ENCODE data around the gene MAP3K3.
A peak's percentile ranks its signal among the peaks of the same experiment; 100 is the strongest.

The MAP3K3 gene

GRCh38 chr17:63646488-63646806 lies 24.2 kb downstream of the MAP3K3 start:
- Histone ChIP-seq H3K14ac (ENCODE audit: low read length) (no peak overlapping the region), H3K36me3 (ENCODE audit: control insufficient read depth in 1 of 2, insufficient read depth in 2 of 2, low read length in 2 of 2) (no peaks in the 10 kb centered on the region), H2AK5ac (ENCODE audit: low read length) (no peak overlapping the region), H4K8ac (ENCODE audit: low read depth, low read length) (no peak overlapping the region), H2BK120ac (ENCODE audit: insufficient read depth, low read length, poor library complexity) (no peak overlapping the region), H3K79me2 (ENCODE audit: control insufficient read depth, insufficient read depth, low read length, poor library complexity) (no peaks in the 10 kb centered on the region), H4K12ac (ENCODE audit: low read depth, low read length) (no peak overlapping the region), H3K4me2 (ENCODE audit: low read length) (no peak overlapping the region), H3K9ac (ENCODE audit: low read length) (no peak overlapping the region), H3K9me3 (ENCODE audit: insufficient read depth, low read depth, low read length) (no peaks in the 10 kb centered on the region), H2AFZ (ENCODE audit: insufficient read depth, low read length, poor library complexity) (no peak overlapping the region), H3K23ac (ENCODE audit: low read length) (no peak overlapping the region), H2BK12ac (ENCODE audit: low read length) (no peak overlapping the region), H3K4ac (ENCODE audit: low read depth, low read length) (no peak overlapping the region), H3K79me1 (ENCODE audit: low read length) (peaks cover 4% of the 10 kb centered on the region), H3K27ac (ENCODE audit: low read depth, low read length) (no peak overlapping the region), H4K91ac (ENCODE audit: low read depth, low read length) (no peak overlapping the region), H3K4me1 (ENCODE audit: control insufficient read depth in 1 of 2, insufficient read depth in 2 of 2, low read length in 2 of 2) (peaks cover 12 to 13% of the 10 kb centered on the region in 2 experiments), H3K18ac (ENCODE audit: low read length) (no peak overlapping the region), H2BK5ac (ENCODE audit: low read depth, low read length, poor library complexity) (no peak overlapping the region), H3K27me3 (ENCODE audit: insufficient read depth, low read length) (no peaks in the 10 kb centered on the region), H3K4me3 (ENCODE audit: low read depth, low read length) (no peak overlapping the region)
- peak in 1 of 2 donors; percentile 17 for DNase-seq
- no CpG with 5 or more reads among the region's 1 CpG for WGBS (ENCODE audit: extremely low coverage, insufficient coverage, insufficient read length)

GRCh38 chr17:63647065-63647725 lies 25.0 kb downstream of the MAP3K3 start:
- no peaks in the 10 kb centered on the region for H3K79me2 ChIP-seq (ENCODE audit: control insufficient read depth, insufficient read depth, low read length, poor library complexity)
- H3K9ac ChIP-seq (ENCODE audit: low read length): no peak overlapping the region
- H4K8ac ChIP-seq (ENCODE audit: low read depth, low read length): peak overlapping the region; percentile 30
- H4K12ac ChIP-seq (ENCODE audit: low read depth, low read length): no peak overlapping the region
- peaks cover 12 to 13% of the 10 kb centered on the region in 2 experiments for H3K4me1 ChIP-seq (ENCODE audit: control insufficient read depth in 1 of 2, insufficient read depth in 2 of 2, low read length in 2 of 2)
- no peak overlapping the region for H2BK120ac ChIP-seq (ENCODE audit: insufficient read depth, low read length, poor library complexity)
- no peak overlapping the region for H3K23ac ChIP-seq (ENCODE audit: low read length)
- H3K27ac ChIP-seq (ENCODE audit: low read depth, low read length): peak overlapping the region; percentile 76
- no peaks in the 10 kb centered on the region for H3K27me3 ChIP-seq (ENCODE audit: insufficient read depth, low read length)
- H2AK5ac ChIP-seq (ENCODE audit: low read length): peak overlapping the region; percentile 58
- H3K4me3 ChIP-seq (ENCODE audit: low read depth, low read length): no peak overlapping the region
- H2BK5ac ChIP-seq (ENCODE audit: low read depth, low read length, poor library complexity): no peak overlapping the region
- DNase-seq: peak; percentile 26 to 59
- H3K4ac ChIP-seq (ENCODE audit: low read depth, low read length): no peak overlapping the region
- no peak overlapping the region for H2AFZ ChIP-seq (ENCODE audit: insufficient read depth, low read length, poor library complexity)
- H3K9me3 ChIP-seq (ENCODE audit: insufficient read depth, low read depth, low read length): no peaks in the 10 kb centered on the region
- no peak overlapping the region for H4K91ac ChIP-seq (ENCODE audit: low read depth, low read length)
- H3K36me3 ChIP-seq (ENCODE audit: control insufficient read depth in 1 of 2, insufficient read depth in 2 of 2, low read length in 2 of 2): no peaks in the 10 kb centered on the region
- peak overlapping the region; percentile 48 for H2BK12ac ChIP-seq (ENCODE audit: low read length)
- H3K18ac ChIP-seq (ENCODE audit: low read length): no peak overlapping the region
- H3K4me2 ChIP-seq (ENCODE audit: low read length): peak overlapping the region; percentile 37
- H3K79me1 ChIP-seq (ENCODE audit: low read length): peaks cover 4% of the 10 kb centered on the region
- H3K14ac ChIP-seq (ENCODE audit: low read length): no peak overlapping the region
- WGBS (ENCODE audit: extremely low coverage, insufficient coverage, insufficient read length): no CpG with 5 or more reads among the region's 4 CpGs

- Histone ChIP-seq H3K18ac (ENCODE audit: low read length) (no peak overlapping the region), H4K8ac (ENCODE audit: low read depth, low read length) (no peak overlapping the region), H2BK120ac (ENCODE audit: insufficient read depth, low read length, poor library complexity) (no peak overlapping the region), H3K4me2 (ENCODE audit: low read length) (peak overlapping the region; percentile 4), H4K91ac (ENCODE audit: low read depth, low read length) (no peak overlapping the region), H3K23ac (ENCODE audit: low read length) (no peak overlapping the region), H3K9me3 (ENCODE audit: insufficient read depth, low read depth, low read length) (no peaks in the 10 kb centered on the region), H4K12ac (ENCODE audit: low read depth, low read length) (no peak overlapping the region), H2BK12ac (ENCODE audit: low read length) (no peak overlapping the region), H2BK5ac (ENCODE audit: low read depth, low read length, poor library complexity) (no peak overlapping the region), H3K36me3 (ENCODE audit: control insufficient read depth in 1 of 2, insufficient read depth in 2 of 2, low read length in 2 of 2) (no peaks in the 10 kb centered on the region), H2AK5ac (ENCODE audit: low read length) (no peak overlapping the region), H3K27me3 (ENCODE audit: insufficient read depth, low read length) (no peaks in the 10 kb centered on the region), H3K79me1 (ENCODE audit: low read length) (peaks cover 4% of the 10 kb centered on the region), H3K4me3 (ENCODE audit: low read depth, low read length) (no peak overlapping the region), H3K14ac (ENCODE audit: low read length) (no peak overlapping the region), H3K79me2 (ENCODE audit: control insufficient read depth, insufficient read depth, low read length, poor library complexity) (no peaks in the 10 kb centered on the region), H3K4ac (ENCODE audit: low read depth, low read length) (no peak overlapping the region), H2AFZ (ENCODE audit: insufficient read depth, low read length, poor library complexity) (no peak overlapping the region), H3K4me1 (ENCODE audit: control insufficient read depth in 1 of 2, insufficient read depth in 2 of 2, low read length in 2 of 2) (peaks cover 12 to 13% of the 10 kb centered on the region in 2 experiments), H3K27ac (ENCODE audit: low read depth, low read length) (peak overlapping the region; percentile 24), H3K9ac (ENCODE audit: low read length) (no peak overlapping the region)
- peak in 1 of 2 donors; percentile 23 for DNase-seq
Observed at GRCh38 chr17:63647936-63648335, 25.7 kb downstream of the MAP3K3 start.

GRCh38 chr17:63649813-63650212 lies 27.6 kb downstream of the MAP3K3 start:
- Histone ChIP-seq H2BK12ac (ENCODE audit: low read length) (no peak overlapping the region), H2AK5ac (ENCODE audit: low read length) (no peak overlapping the region), H3K18ac (ENCODE audit: low read length) (no peak overlapping the region), H4K12ac (ENCODE audit: low read depth, low read length) (no peak overlapping the region), H3K4ac (ENCODE audit: low read depth, low read length) (no peak overlapping the region), H2BK120ac (ENCODE audit: insufficient read depth, low read length, poor library complexity) (no peak overlapping the region), H2BK5ac (ENCODE audit: low read depth, low read length, poor library complexity) (no peak overlapping the region), H4K91ac (ENCODE audit: low read depth, low read length) (no peak overlapping the region), H3K79me2 (ENCODE audit: control insufficient read depth, insufficient read depth, low read length, poor library complexity) (no peaks in the 10 kb centered on the region), H3K4me3 (ENCODE audit: low read depth, low read length) (no peak overlapping the region), H3K9ac (ENCODE audit: low read length) (no peak overlapping the region), H3K4me1 (ENCODE audit: control insufficient read depth in 1 of 2, insufficient read depth in 2 of 2, low read length in 2 of 2) (peaks cover 12 to 13% of the 10 kb centered on the region in 2 experiments), H3K14ac (ENCODE audit: low read length) (no peak overlapping the region), H3K27ac (ENCODE audit: low read depth, low read length) (no peak overlapping the region), H3K23ac (ENCODE audit: low read length) (no peak overlapping the region), H3K27me3 (ENCODE audit: insufficient read depth, low read length) (no peaks in the 10 kb centered on the region), H3K36me3 (ENCODE audit: control insufficient read depth in 1 of 2, insufficient read depth in 2 of 2, low read length in 2 of 2) (peaks cover 5 to 6% of the 10 kb centered on the region in 2 experiments), H2AFZ (ENCODE audit: insufficient read depth, low read length, poor library complexity) (no peak overlapping the region), H4K8ac (ENCODE audit: low read depth, low read length) (no peak overlapping the region), H3K9me3 (ENCODE audit: insufficient read depth, low read depth, low read length) (no peaks in the 10 kb centered on the region), H3K4me2 (ENCODE audit: low read length) (no peak overlapping the region), H3K79me1 (ENCODE audit: low read length) (peaks cover 4% of the 10 kb centered on the region)
- no peak for DNase-seq
- no CpG with 5 or more reads among the region's 1 CpG for WGBS (ENCODE audit: extremely low coverage, insufficient coverage, insufficient read length)

Measured in trophoblast cell (in vitro differentiated cells and primary cell).